NCI-H2029 (cell line): ENCODE data around the gene ADD1.
"Not testable (repeated sequence)": the region's sequence is repeated elsewhere in the genome, so short reads cannot be mapped to it uniquely, and the experiment has no call there.

ENCODE experiments used
- DNase-seq: peaks from one replicate; lab custom pipeline; 2025; lab: John Stamatoyannopoulos, UW

Gene ADD1

GRCh38 chr4:2934077-2934812, 90.6 kb downstream of the ADD1 start:
- no peak for DNase-seq

- DNase-seq: peak; percentile 77
Measured at GRCh38 chr4:2934813-2935761, 91.4 kb downstream of the ADD1 start.

- no peak for DNase-seq
Measured at GRCh38 chr4:2935762-2936743, 92.4 kb downstream of the ADD1 start.

- no peak for DNase-seq
Measured at GRCh38 chr4:2936773-2937145, 93.1 kb downstream of the ADD1 start.

GRCh38 chr4:2937146-2937857, 93.7 kb downstream of the ADD1 start:
- DNase-seq: no peak

GRCh38 chr4:2937986-2938385, 94.3 kb downstream of the ADD1 start:
- DNase-seq: no peak

- not testable (repeated sequence) for DNase-seq
Measured at GRCh38 chr4:2938411-2938810, 94.8 kb downstream of the ADD1 start.

GRCh38 chr4:2938906-2939305, 95.3 kb downstream of the ADD1 start:
- DNase-seq: no peak

GRCh38 chr4:2939383-2940243, 96.0 kb downstream of the ADD1 start:
- DNase-seq: no peak

GRCh38 chr4:2940267-2941137, 96.9 kb downstream of the ADD1 start:
- no peak for DNase-seq

- no peak for DNase-seq
Measured at GRCh38 chr4:2941138-2942036, 97.7 kb downstream of the ADD1 start.

- no peak for DNase-seq
Measured at GRCh38 chr4:2942037-2942531, 98.4 kb downstream of the ADD1 start.

- no peak for DNase-seq
Measured at GRCh38 chr4:2942532-2943363, 99.1 kb downstream of the ADD1 start.

GRCh38 chr4:2943364-2944090, 99.9 kb downstream of the ADD1 start:
- no peak for DNase-seq

GRCh38 chr4:2944091-2944482, 100.4 kb downstream of the ADD1 start:
- DNase-seq: no peak
